SK-N-SH treated with all-trans-retinoic acid at 6 μM for 48 hours (cell line): ENCODE data around the gene LYPLA2.

Source experiments
- ATAC-seq: fragments of 200-7000 bp; cut with Tn5 transposase; 3 replicates; pipeline ENCODE4 v1.9.1; 2020; ENCODE audit warnings: mild to moderate bottlenecking, moderate library complexity
- ARNTL ChIP-seq: fragments of 450-650 bp; formaldehyde crosslinking; IDR thresholded peaks from 2 replicates; pipeline ENCODE4 v1.5.0; 2020; ENCODE audit warnings: low read depth, mild to moderate bottlenecking, moderate library complexity, borderline replicate concordance
- BACH2 ChIP-seq: fragments of 250-450 bp; sonication (Bioruptor Pico); IDR thresholded peaks from 2 replicates; pipeline ENCODE4 v1.9.0; 2021; ENCODE audit warnings: mild to moderate bottlenecking, borderline replicate concordance
- CREB5 ChIP-seq: fragments of 250-450 bp; sonication (Bioruptor Pico); IDR thresholded peaks from 2 replicates; pipeline ENCODE4 v1.5.1; 2020; ENCODE audit warnings: low read depth, mild to moderate bottlenecking, moderate library complexity
- CSDC2 ChIP-seq: fragments of 250-450 bp; sonication (Bioruptor Pico); IDR thresholded peaks from 2 replicates; pipeline ENCODE4 v1.5.0; 2020; ENCODE audit warnings: mild to moderate bottlenecking, moderate library complexity
- CSRNP3 ChIP-seq: fragments of 250-450 bp; sonication (Bioruptor Pico); IDR thresholded peaks from 2 replicates; pipeline ENCODE4 v1.5.1; 2021; ENCODE audit warnings: mild to moderate bottlenecking, moderate library complexity
- ESRRG ChIP-seq: fragments of 250-450 bp; sonication (Bioruptor Pico); IDR thresholded peaks from 2 replicates; pipeline ENCODE4 v1.6.1; 2021; ENCODE audit warnings: mild to moderate bottlenecking
- GLIS3 ChIP-seq: fragments of 250-450 bp; sonication (Bioruptor Pico); IDR thresholded peaks from 2 replicates; pipeline ENCODE4 v1.5.0; 2020; ENCODE audit warnings: mild to moderate bottlenecking, moderate library complexity
- ISL1 ChIP-seq: fragments of 250-450 bp; sonication (Bioruptor Pico); IDR thresholded peaks from 2 replicates; pipeline ENCODE4 v2.1.2; 2022; ENCODE audit warnings: mild to moderate bottlenecking, moderate library complexity
- OSR1 ChIP-seq: fragments of 250-450 bp; sonication (Bioruptor Pico); IDR thresholded peaks from 2 replicates; pipeline ENCODE4 v1.8.0; 2022; ENCODE audit warnings: moderate library complexity, mild to moderate bottlenecking, inconsistent platforms
- PATZ1 ChIP-seq: fragments of 250-450 bp; sonication (Bioruptor Pico); IDR thresholded peaks from 2 replicates; pipeline ENCODE4 v1.8.0; 2020; ENCODE audit warnings: mild to moderate bottlenecking, moderate library complexity, borderline replicate concordance
- POU6F1 ChIP-seq: fragments of 250-450 bp; sonication (Bioruptor Pico); IDR thresholded peaks from 2 replicates; pipeline ENCODE4 v1.8.0; 2021; ENCODE audit warnings: low read depth, mild to moderate bottlenecking, moderate library complexity, borderline replicate concordance
- RARB ChIP-seq: fragments of 250-450 bp; sonication (Bioruptor Pico); IDR thresholded peaks from 2 replicates; pipeline ENCODE4 v1.8.0; 2021; ENCODE audit warnings: mild to moderate bottlenecking, moderate library complexity
- SNAI2 ChIP-seq: fragments of 250-450 bp; sonication (Bioruptor Pico); IDR thresholded peaks from 2 replicates; pipeline ENCODE4 v1.5.0; 2020; ENCODE audit warnings: mild to moderate bottlenecking, moderate library complexity
- TCF4 ChIP-seq: fragments of 250-450 bp; sonication (Bioruptor Pico); IDR thresholded peaks from 2 replicates; pipeline ENCODE4 v1.8.0; 2021; ENCODE audit warnings: mild to moderate bottlenecking, moderate library complexity, borderline replicate concordance
- TOX ChIP-seq: fragments of 250-450 bp; sonication (Bioruptor Pico); IDR thresholded peaks from 2 replicates; pipeline ENCODE4 v1.8.0; 2021; ENCODE audit warnings: mild to moderate bottlenecking, moderate library complexity, borderline replicate concordance
- TSHZ2 ChIP-seq: fragments of 250-450 bp; sonication (Bioruptor Pico); IDR thresholded peaks from 2 replicates; pipeline ENCODE4 v1.5.0; 2020; ENCODE audit warnings: mild to moderate bottlenecking, moderate library complexity
- ZC3H10 ChIP-seq: fragments of 250-450 bp; sonication (Bioruptor Pico); IDR thresholded peaks from 2 replicates; pipeline ENCODE4 v1.5.1; 2021; ENCODE audit warnings: mild to moderate bottlenecking, moderate library complexity
- ZFP3 ChIP-seq: fragments of 250-450 bp; sonication (Bioruptor Pico); IDR thresholded peaks from 2 replicates; pipeline ENCODE4 v1.5.0; 2020; ENCODE audit warnings: mild to moderate bottlenecking, moderate library complexity
- ZFP30 ChIP-seq: fragments of 450-650 bp; formaldehyde crosslinking; IDR thresholded peaks from 2 replicates; pipeline ENCODE4 v1.5.0; 2022; ENCODE audit warnings: mild to moderate bottlenecking, moderate library complexity
- ZNF8 ChIP-seq: fragments of 450-650 bp; formaldehyde crosslinking; IDR thresholded peaks from 2 replicates; pipeline ENCODE4 v1.5.0; 2020; ENCODE audit warnings: mild to moderate bottlenecking, moderate library complexity

The LYPLA2 gene

GRCh38 chr1:23772854-23773242, 18.1 kb upstream of the LYPLA2 start (continued):
- no peak for TF ChIP-seq TSHZ2 (CRISPR knock-in tag)
- no peak for TF ChIP-seq CSDC2
- TF ChIP-seq CREB5: no peak
- no peak for TF ChIP-seq ZNF8
- no peak for TF ChIP-seq GLIS3 (CRISPR knock-in tag)
- TF ChIP-seq ZC3H10 (CRISPR knock-in tag): no peak
- TF ChIP-seq POU6F1 (CRISPR knock-in tag): no peak
- TF ChIP-seq ESRRG (CRISPR knock-in tag): no peak

GRCh38 chr1:23774174-23774880, 16.6 kb upstream of the LYPLA2 start:
- no peak for ATAC-seq
- TF ChIP-seq ISL1 (CRISPR knock-in tag) (no peak), POU6F1 (CRISPR knock-in tag) (no peak), ARNTL (CRISPR knock-in tag) (no peak), TOX (CRISPR knock-in tag) (no peak), TCF4 (CRISPR knock-in tag) (no peak), ESRRG (CRISPR knock-in tag) (no peak), CSRNP3 (CRISPR knock-in tag) (no peak), CREB5 (no peak), CSDC2 (no peak), ZC3H10 (CRISPR knock-in tag) (no peak)

- ATAC-seq: no peak
- TF ChIP-seq TSHZ2 (CRISPR knock-in tag) (no peak), RARB (CRISPR knock-in tag) (no peak), OSR1 (CRISPR knock-in tag) (no peak), SNAI2 (CRISPR knock-in tag) (no peak), ZFP30 (CRISPR knock-in tag) (no peak), GLIS3 (CRISPR knock-in tag) (no peak), BACH2 (CRISPR knock-in tag) (no peak), CSDC2 (no peak), POU6F1 (CRISPR knock-in tag) (no peak), ZFP3 (no peak), PATZ1 (CRISPR knock-in tag) (no peak), ZNF8 (no peak)
Observed at GRCh38 chr1:23776217-23776616, 14.7 kb upstream of the LYPLA2 start.
